Measurements from ENCODE around the gene DOCK4.

The DOCK4 gene

DNA sequence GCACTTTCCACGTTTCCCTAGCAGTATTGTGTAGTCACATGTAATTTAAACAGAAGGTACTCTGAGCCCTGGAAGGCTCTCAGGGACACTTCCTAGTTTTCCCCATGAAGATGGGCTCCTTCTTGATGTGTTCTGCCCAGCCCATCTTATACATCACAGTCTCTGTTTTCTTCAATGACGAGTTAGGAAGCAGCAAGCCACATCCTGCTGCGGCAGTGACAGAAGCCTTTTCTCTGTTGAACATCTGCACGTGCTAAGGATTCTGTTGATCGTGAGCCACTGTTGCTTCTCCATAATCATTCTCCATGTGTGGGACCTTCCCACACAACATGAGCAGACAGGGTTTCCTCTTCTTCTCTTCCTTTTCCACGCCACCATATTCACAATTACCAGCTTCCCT, 346.0 kb downstream of the DOCK4 start:
- peaks cover 2% of the 10 kb centered on the region for H3K4me1 ChIP-seq (ENCODE audit: low read depth, poor library complexity, severe bottlenecking)
- H3K27ac ChIP-seq: no peak overlapping the region
- no peaks in the 10 kb centered on the region for H3K36me3 ChIP-seq (ENCODE audit: insufficient read depth)
- H2AFZ ChIP-seq (ENCODE audit: low read depth): no peak overlapping the region
- H4K20me1 ChIP-seq (ENCODE audit: insufficient read depth): no peaks in the 10 kb centered on the region
- H3K9ac ChIP-seq: no peak overlapping the region
- H3K27me3 ChIP-seq (ENCODE audit: insufficient read depth, low read depth): no peaks in the 10 kb centered on the region
- no peak overlapping the region for H3K4me3 ChIP-seq (IDR thresholded peaks at IDR 0.05; ENCODE audit: insufficient read depth, low read depth, low read length)
- H3K79me2 ChIP-seq (ENCODE audit: insufficient read depth, low read depth): no peaks in the 10 kb centered on the region
- no peak overlapping the region for H3K4me2 ChIP-seq
- TF ChIP-seq, protein P1, sequence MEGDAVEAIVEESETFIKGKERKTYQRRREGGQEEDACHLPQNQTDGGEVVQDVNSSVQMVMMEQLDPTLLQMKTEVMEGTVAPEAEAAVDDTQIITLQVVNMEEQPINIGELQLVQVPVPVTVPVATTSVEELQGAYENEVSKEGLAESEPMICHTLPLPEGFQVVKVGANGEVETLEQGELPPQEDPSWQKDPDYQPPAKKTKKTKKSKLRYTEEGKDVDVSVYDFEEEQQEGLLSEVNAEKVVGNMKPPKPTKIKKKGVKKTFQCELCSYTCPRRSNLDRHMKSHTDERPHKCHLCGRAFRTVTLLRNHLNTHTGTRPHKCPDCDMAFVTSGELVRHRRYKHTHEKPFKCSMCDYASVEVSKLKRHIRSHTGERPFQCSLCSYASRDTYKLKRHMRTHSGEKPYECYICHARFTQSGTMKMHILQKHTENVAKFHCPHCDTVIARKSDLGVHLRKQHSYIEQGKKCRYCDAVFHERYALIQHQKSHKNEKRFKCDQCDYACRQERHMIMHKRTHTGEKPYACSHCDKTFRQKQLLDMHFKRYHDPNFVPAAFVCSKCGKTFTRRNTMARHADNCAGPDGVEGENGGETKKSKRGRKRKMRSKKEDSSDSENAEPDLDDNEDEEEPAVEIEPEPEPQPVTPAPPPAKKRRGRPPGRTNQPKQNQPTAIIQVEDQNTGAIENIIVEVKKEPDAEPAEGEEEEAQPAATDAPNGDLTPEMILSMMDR (conservative IDR thresholded peaks at IDR 0.05; ENCODE audit: low read depth, low read length): no peak

DNA sequence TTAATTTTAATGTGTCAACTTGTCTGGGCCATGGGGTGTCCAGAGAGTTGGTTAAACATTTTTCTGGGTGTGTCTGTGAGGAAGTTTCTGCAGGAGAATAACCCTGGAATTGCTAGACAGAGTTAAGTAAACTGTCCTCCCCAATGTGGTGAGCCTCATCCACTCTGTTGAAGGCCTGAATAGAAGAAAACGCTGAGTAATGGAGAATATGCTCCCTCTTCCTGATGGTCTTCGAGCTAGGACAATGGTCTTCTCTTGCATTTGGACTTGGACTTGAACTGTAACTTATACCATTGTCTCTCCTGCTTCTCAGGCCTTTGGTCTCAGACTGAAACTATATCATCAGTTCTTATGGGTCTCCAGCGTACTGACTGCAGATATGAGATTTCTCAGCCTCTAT, 347.9 kb downstream of the DOCK4 start:
- TF ChIP-seq, protein P1 (conservative IDR thresholded peaks at IDR 0.05; ENCODE audit: low read depth, low read length): no peak
- Histone ChIP-seq H3K36me3 (ENCODE audit: insufficient read depth) (no peaks in the 10 kb centered on the region), H3K9ac (no peak overlapping the region), H3K27me3 (ENCODE audit: insufficient read depth, low read depth) (no peaks in the 10 kb centered on the region), H3K4me2 (no peak overlapping the region), H3K4me1 (ENCODE audit: low read depth, poor library complexity, severe bottlenecking) (peaks cover 6% of the 10 kb centered on the region), H4K20me1 (ENCODE audit: insufficient read depth) (no peaks in the 10 kb centered on the region), H3K4me3 (IDR thresholded peaks at IDR 0.05; ENCODE audit: insufficient read depth, low read depth, low read length) (no peak overlapping the region), H3K27ac (no peak overlapping the region), H2AFZ (ENCODE audit: low read depth) (no peak overlapping the region), H3K79me2 (ENCODE audit: insufficient read depth, low read depth) (no peaks in the 10 kb centered on the region)

DNA sequence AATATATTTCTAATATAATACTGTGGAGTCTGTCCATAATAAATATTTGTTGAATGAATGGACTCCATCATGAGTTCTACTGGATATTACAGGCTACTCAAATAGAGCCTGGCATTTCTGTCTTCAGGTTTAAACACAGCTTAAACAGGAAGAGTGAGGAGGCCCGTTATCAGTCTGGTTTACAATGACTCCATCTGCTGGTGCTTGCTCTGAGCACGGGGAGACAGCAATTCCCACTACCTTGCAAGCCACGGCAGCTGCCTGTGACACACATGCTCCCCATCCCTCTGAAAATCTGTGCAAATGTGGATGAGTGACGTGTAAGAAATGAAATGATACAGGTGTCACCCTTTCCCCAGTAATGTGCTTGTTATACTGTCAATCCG, 350.4 kb downstream of the DOCK4 start:
- Histone ChIP-seq H3K4me2 (no peak overlapping the region), H3K27me3 (ENCODE audit: insufficient read depth, low read depth) (no peaks in the 10 kb centered on the region), H3K4me3 (IDR thresholded peaks at IDR 0.05; ENCODE audit: insufficient read depth, low read depth, low read length) (no peak overlapping the region), H3K9ac (no peak overlapping the region), H3K27ac (no peak overlapping the region), H4K20me1 (ENCODE audit: insufficient read depth) (no peaks in the 10 kb centered on the region), H3K4me1 (ENCODE audit: low read depth, poor library complexity, severe bottlenecking) (peaks cover 6% of the 10 kb centered on the region), H3K79me2 (ENCODE audit: insufficient read depth, low read depth) (no peaks in the 10 kb centered on the region), H3K36me3 (ENCODE audit: insufficient read depth) (no peaks in the 10 kb centered on the region), H2AFZ (ENCODE audit: low read depth) (no peak overlapping the region)
- TF ChIP-seq, protein P1 (conservative IDR thresholded peaks at IDR 0.05; ENCODE audit: low read depth, low read length): no peak

DNA sequence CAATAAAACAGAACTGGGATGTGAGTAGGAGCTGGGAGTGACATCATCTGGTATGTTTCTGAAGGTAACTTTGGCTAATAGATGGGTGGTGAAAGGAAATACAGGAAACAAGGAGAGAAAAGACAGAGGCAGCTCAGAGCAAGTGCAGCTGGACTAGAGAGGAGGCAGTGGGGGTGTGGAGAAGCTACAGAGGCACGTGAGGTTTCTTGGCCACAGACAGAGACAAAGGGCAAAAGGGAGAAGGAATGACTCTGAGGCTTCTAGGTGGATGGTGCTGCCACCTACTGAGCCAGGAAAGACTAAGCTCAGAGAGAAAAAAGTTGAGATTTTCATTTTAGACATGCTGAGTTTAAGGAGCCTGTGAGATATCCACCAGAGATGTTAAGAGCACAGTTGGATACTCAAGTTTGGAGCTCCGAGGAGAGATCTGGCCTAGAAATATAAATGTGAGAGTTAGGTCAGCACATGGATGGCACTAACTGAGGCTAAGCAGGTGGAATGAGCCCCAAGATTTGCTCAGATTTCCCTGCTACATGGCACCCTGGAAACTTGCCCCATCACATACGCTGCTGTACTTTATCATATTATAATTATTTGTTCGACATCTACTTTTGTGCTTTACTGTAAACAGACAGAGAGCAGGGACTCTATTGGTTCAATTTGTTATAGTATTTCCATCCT, 350.9 kb downstream of the DOCK4 start:
- H3K4me1 ChIP-seq (ENCODE audit: low read depth, poor library complexity, severe bottlenecking): peaks cover 6% of the 10 kb centered on the region
- no peaks in the 10 kb centered on the region for H3K79me2 ChIP-seq (ENCODE audit: insufficient read depth, low read depth)
- no peaks in the 10 kb centered on the region for H4K20me1 ChIP-seq (ENCODE audit: insufficient read depth)
- TF ChIP-seq, protein P1 (conservative IDR thresholded peaks at IDR 0.05; ENCODE audit: low read depth, low read length): peak; percentile 48
- no peak overlapping the region for H3K9ac ChIP-seq
- no peak overlapping the region for H3K27ac ChIP-seq
- no peaks in the 10 kb centered on the region for H3K27me3 ChIP-seq (ENCODE audit: insufficient read depth, low read depth)
- H3K36me3 ChIP-seq (ENCODE audit: insufficient read depth): no peaks in the 10 kb centered on the region
- H2AFZ ChIP-seq (ENCODE audit: low read depth): no peak overlapping the region
- no peak overlapping the region for H3K4me2 ChIP-seq
- H3K4me3 ChIP-seq (IDR thresholded peaks at IDR 0.05; ENCODE audit: insufficient read depth, low read depth, low read length): no peak overlapping the region

Measured in KMS-11 (cell line).